Fibroblast of lung (primary cell): Measurements from ENCODE around the gene GPR137.

Source experiments
- CTCF ChIP-seq, 2 donors: IDR thresholded peaks in 1 of 2; conservative IDR thresholded peaks in 1 of 2; 1 replicate in 1 of 2; 2 replicates in 1 of 2; pipeline ENCODE4 v1.5.1; 2011 to 2012; ENCODE audit warnings: low read length in 2 of 2, control low read depth in 1 of 2, inconsistent platforms in 1 of 2, low read depth in 1 of 2, mild to moderate bottlenecking in 1 of 2
- EZH2 ChIP-seq: IDR thresholded peaks from 2 replicates; pipeline ENCODE4 v1.5.1; 2012; ENCODE audit warnings: low read length, control low read depth, mild to moderate bottlenecking; ENCODE audit errors: missing control alignments

GRCh38 chr11:64264371-64264852, 21.2 kb upstream of the GPR137 start:
- TF ChIP-seq CTCF (conservative IDR thresholded peaks at IDR 0.05 in 1 of 2, IDR thresholded peaks at IDR 0.05 in 1 of 2; ENCODE audit: low read depth in 1 of 2, low read length in 2 of 2) (no peak), EZH2 (no peak)
